Right kidney (tissue), 1 donor: Measurements from ENCODE around the gene MAP7.

Source experiments
- DNase-seq: peaks from one replicate; pipeline ENCODE4 v3.0.0-alpha.2; 2016

Gene MAP7

DNA sequence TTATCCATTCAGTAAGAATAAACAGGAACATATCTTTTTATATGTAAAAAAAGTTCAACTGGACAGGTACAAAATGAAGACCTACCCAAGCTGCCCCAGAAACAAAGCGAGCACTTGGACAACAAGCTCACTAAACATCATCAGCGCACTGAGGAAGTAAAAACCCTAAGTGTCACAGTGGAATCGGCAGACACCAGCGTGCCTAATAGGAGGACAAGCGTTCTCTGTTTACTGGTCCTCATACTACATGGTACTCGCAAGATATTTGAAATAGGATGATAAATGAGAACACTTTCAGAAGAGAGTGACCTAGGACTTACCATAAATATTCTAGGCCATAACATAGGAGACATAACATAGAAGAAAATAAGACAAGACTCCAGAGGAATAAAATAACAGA, 18.2 kb downstream of the MAP7 start:
- no peak for DNase-seq

DNA sequence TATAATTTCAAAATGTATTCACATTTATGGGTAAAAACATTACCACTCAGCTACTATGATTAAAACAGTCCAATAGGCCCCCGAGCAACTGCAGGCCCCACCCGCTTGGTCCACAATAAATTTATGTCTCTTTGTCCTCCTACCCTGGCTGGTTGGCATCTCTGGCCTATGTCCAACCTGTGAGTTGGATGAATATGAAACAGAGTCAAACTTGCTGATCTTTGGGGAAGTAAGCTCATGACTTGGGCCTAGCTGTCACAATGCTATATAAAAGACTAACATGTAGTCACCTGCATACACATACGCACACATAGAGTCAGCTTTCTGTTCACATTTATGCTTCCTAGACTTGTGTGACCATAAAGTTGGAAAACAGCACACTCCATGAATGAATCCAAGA, 20.5 kb downstream of the MAP7 start:
- no peak for DNase-seq

DNA sequence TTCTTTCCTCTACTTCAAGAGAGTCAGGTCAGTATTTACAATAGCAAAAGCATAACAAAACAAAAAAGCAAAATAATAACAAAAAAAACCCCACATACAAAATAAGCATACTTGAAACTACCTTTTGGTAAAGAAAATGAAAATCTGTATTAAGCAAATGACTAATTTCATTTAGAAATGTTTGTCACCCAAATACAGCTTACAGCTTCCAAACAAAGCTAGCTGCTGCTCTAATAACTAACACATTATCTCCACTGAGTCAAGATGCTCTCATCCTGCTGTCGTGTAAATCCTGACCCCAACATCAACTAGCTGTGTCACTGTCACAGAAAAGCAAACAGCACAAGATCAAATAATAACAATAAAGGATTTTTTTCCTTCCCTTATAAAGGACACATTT, 21.7 kb downstream of the MAP7 start:
- DNase-seq = no peak

DNA sequence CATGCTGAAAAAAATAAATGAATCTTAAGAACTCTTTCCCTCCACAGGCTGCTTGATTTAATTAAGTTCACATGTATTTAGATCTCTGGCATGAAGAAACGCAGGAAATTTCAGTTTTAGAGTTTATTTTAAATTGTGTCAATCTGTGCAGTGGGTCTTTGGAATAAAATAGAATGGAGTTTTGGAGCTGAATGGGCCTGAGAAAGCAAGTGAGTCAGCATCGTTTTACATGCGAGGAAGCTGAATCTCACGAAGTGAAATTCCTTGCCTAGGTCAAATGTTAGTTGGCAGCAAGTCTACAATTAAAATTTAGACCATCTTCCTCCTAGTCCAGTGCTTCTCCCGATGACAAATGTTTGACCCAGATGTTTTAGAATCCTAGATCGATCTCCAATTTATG, 22.4 kb downstream of the MAP7 start:
- DNase-seq = no peak

DNA sequence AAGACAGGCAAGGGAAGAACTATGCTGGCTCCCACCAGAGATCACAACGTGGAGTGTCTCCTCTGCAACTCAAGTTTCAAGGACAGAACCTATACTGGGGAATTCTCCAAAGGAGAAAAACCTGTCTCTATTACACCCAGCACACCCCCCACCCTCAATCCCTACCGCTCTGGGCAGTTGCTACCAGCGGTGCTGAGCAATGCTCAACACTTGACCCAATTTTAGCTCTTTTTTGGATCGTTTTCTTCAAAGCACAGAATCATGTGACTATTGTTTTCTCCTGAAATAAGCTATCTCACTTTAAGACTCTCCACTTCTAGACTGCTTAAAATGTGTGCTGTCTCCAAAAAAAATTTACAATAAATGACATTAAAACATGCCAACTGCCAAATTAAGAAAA, 23.3 kb downstream of the MAP7 start:
- no peak for DNase-seq

DNA sequence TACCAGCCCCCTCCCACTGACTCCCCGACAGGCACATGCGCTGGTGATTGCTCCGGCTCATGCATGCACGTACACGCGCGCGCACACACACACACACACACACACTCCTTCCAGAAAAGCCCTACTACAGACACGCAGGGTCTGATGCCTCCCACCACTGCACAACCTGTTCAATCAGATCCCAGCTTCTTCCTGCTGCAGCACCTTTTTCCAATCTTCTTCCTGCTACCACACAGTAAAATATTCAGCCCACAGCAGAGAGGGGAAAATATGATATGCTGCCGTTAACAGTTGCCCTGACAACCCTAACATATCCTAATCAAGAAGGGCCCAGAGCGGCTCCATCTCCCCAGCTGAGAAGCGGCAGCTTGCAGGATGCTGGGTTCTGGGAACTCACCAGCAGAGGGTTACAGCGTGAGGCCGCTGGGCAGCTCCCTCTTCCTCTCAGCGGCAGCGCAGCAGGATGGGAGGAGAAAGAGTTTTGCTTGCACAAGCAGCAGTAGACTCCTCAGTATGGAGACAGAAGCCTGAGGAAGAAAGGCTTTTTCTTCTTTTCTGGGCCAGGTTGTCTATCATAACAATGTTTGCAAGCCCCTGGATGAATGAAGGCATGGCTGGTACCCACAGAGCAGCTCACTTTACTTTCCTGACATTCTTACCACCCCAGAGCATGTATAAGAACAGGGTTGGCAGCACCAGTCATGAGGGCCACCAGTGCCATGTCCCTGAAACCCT, 23.9 kb downstream of the MAP7 start:
- DNase-seq = peak; percentile 39

DNA sequence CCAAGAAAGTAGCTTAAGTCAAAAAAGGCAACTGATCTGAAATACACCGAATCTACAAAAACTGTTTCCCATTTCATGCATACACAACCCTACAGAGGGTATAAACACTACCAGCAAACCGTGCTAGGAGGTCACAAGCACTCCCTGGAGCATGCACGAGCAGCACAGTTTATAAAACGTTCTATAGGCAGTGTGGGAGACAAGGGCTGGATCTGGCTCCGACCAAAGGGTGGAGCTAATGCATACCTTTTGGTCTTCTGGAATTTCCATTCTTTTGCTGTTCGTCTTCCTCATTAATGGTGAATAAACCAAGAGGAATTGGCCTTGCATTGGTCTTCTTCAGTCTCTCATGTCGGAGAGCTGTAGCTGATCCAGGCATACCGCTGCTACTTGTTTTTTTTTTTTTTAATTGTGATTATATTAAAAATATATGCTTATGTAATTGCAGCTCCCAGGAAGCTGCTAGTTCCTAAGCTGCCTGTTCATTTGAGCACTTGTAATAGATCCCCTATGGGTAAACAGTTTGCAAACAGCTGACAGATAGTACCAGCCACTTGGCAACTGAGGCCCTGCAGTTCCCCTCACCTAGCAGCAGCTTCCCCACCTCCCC, 24.5 kb downstream of the MAP7 start:
- DNase-seq = no peak

DNA sequence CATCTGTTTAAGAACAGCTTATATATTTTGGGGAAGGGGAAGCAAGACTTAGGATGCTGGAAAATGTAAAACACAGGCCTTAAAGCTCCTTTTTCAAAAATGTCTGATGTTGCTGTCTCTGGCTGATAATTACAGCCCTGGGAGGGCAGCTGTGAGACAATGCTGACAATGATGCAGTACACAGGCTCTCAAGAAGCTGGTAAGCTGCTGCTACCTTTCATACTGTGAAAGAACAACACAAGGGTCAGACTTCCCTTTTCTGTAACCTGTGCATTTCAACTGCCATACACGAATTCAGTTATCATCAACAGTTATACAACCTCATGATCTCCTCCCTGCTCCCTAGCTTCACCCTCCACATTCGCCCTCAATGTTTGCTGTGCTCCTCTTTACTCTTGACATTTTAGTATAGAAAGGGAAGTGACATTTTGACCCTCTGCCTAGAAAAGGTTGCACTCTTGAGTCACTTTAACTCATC, 25.2 kb downstream of the MAP7 start:
- DNase-seq = no peak

DNA sequence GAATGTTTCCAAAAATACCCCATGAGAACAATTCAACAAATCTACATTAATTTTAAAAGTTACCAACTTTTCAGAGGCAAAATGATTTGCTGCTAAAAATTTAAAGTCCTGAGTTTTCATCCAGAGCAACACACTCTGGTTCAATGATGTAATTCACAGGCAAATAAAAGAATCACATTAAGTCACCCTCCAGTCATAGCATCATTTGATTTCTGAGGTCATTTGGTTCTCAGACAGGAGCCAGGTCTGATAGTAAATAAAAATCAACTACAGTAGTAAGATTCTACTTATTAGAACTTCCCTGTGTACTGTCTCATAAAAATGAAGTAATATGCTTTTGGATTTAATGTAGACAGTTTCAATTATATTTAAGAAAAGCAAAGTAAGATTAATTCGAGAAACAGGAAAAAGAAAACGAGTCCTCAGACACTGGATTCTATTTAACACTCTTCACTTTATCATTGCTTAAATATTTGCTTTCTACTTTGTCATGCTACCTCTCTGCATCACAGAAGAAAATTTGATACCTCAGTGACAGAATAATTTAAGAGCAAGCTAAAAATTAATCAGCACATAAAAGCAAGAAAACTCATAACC, 25.8 kb downstream of the MAP7 start:
- no peak for DNase-seq

DNA sequence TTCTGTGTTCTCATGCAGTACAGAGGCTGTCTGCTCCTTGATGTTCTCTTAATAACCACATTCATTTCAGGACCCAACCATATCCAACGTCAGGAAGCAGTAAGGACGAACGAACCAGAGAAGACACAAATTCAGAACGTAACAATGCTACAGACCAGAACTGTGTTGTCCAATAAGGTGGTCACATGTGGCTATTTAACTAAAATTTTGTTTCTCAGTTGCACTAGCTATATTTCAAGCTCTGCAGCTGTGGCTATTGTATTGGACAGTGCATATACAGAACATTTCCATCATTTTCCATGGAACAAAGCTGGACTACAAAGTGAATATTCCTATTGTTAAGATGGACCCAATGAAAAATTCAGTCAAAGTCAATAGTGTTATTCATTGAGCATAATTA, 27.0 kb downstream of the MAP7 start:
- no peak for DNase-seq

DNA sequence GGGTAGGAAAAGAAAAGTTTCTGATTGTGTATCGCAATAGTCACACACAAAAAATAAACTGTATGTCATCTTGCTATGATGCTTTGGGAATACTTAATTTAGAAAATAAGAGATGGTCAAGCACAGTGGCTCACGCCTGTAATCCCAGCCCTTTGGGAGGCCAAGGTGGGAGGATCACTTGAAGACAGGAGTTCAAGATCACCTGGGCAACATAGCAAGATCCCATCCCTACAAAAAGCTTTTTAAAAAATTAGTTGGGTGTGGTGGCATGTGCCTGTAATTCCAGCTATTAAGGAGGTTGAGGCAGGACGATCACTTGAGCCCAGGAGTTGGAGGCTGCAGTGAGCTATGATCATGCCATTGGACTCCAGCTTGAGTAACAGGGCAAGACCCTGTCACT, 27.6 kb downstream of the MAP7 start:
- no peak for DNase-seq

DNA sequence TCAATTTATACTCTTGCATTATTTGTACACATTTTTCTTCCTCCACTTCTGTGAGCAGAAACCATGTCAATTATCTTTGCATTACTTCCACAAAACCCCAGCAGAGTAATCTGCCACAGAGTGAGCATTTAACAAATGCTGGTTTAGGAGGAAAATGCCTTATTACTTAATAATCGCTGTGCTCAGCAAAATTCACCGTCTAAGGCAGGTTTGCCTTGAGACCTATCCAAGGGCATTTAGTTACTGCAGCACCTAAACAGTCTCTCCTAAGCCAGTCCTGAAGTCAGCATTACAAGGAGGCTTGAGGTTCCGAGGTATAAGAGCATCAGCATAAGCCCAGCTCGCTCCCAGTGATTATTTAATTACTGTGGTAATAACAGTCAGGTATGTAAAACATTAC, 28.3 kb downstream of the MAP7 start:
- DNase-seq = no peak

DNA sequence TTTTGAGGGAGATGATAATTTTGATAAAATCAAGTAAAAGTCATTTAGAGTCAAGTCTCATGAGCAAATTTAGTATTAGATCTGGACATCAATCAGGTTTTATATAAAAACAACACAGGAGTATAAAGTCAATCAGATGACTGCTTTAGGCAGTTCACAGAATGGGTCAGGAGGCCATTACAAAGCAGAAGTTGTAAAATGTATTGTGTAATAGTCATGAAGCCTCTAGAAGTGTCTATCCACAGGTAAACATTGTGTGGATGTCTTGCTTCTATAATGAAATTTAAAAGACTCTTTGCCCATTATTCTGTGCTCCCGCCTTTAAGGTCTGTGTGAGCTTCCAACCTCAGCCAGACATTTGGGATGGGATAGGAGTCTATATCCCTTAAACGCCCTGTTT, 28.8 kb downstream of the MAP7 start:
- DNase-seq = no peak

DNA sequence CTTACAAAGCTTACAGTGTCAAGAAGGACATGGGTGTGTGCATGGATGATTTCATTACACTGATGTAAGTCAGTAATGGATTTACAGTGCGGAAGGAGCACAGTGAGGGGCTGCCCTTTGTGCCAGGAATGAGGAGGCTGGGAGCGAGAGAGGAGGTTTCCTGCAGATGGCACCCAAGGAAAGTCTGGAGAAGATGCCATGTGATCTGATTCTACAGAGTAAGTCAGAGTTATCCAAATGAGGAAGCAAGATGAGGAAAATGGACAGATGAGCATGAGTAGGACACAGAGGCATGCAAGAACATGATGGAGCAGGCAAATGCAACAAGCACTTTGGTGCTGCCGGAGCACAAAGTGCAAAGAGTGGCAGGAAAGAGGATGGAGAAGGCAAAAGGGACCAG, 29.7 kb downstream of the MAP7 start:
- no peak for DNase-seq

DNA sequence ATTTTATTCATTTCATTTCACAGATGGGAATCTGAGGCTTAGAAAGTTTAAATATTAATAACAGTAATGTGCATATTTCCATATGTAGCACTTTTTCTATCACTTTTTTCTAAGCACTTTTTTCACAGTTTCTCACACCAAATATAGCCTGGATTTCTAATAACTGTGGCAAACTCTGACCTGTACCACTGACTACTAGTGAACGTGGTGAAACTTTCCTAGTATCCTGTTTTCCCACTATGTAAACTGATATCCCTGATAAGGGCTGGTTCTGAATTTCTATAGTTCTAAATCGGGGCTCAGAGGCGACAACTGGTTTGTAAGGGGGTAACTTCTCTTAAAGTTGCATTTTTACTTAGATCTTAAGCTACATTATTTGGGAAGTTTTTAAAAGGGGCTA, 32.6 kb downstream of the MAP7 start:
- no peak for DNase-seq

DNA sequence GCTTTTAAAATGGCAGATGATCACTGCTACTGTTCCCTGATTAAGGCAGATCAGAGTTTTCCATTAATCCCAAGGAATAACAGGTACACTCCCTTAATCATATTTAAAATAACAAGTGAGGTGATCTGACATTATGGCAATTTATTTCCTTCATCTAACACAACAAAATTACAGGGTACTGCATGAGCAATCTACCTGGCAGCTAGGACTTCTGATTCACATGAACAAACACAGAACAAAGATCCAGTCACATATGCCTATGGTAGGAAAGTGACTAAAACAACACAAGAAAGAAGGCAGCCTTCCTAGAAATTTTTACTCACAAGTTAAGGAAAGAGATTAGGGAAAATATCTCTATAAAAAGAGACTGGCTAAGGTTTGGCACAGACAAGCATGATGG, 33.2 kb downstream of the MAP7 start:
- DNase-seq = no peak

DNA sequence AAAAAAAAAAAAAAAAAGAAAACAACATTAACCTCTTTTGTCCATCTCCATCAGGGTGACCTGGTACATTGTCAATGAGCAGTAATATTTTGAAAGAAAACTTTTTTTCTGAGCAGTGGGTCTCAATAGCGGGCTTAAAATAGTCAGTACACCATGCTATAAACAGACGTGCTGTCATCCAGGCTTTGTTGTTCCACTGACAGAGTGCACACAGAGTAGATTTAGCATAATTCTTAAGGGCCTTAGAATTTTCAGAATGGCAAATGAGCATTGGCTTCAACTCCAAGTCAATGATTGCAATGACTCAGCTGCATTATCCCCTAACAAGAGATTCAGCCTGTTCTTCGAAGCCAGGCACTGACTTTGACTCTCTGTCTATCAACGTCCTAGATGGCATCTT, 35.6 kb downstream of the MAP7 start:
- no peak for DNase-seq

DNA sequence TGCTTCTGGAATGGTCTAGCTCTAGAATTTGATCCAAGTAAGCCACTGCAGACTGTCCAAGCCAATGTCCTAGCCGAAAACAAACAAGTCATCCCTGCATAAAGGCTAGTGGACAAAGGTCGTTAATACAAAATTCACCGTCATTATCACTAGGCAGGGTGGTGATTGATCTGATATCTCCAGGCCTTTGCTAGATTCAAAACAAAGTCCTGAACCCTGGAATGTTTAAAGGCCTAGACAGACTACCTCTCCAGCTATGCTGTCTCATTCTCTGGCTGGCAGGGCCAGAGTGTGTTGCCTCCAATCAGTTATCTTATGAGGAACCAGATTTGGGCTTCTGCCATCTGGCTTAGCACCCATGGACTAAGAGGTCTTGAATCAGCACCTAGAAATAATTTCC, 38.3 kb downstream of the MAP7 start:
- DNase-seq = no peak

DNA sequence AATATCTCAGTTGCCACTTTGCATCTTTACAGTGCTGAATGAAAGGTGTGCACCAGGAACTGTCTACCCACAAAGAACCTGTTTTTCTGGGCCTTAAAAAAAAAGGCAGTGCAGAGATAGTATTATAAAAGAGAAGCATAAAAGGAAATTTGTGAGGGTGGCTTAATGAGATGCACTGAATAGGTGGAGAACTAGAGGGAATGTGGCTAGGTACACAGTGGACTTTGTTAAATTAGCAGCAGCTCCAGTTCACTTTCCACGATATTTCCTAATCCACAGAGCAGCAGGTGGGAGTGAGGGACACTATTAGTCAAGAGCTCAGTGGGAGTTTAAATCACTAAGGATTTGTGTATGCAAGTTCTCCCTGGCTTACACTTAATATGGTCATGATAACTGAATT, 38.8 kb downstream of the MAP7 start:
- DNase-seq = no peak

DNA sequence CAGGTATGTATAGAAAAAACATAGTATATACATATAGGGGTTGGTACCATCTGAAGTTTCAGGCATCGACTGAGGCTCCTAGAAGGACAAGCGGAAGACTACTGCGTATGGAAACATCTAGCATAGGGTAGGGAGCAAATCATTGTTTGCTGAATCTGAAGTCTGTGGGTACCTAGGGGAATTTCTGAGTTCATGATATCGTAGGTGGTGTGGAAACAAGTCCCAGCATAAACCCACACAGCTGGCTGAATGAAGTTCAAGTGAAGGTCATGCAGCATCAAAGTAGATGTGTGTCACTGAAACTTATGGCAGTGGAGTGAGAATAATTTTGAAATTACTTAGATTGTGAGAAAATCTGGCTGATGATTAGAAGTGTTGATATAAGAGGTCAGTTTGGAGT, 39.4 kb downstream of the MAP7 start:
- no peak for DNase-seq

DNA sequence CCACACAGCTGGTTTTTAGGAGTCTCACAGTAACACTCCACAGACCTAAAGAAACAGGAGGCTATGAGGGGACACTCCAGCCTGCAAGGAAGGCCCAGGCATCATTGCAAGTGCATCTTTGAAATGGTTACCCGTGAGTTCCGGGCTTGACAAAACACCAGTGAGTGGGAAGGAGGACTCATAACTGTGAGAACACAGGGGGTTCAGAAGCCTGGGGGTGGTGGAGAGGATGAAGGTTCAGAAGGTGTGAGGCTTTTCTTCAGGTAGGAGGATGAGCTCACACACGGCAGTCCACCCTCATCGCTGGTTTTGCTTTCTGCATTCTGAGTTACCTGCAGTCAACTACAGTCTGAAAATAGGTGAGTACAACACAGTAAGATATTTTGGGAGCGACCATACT, 39.9 kb downstream of the MAP7 start:
- DNase-seq = no peak

DNA sequence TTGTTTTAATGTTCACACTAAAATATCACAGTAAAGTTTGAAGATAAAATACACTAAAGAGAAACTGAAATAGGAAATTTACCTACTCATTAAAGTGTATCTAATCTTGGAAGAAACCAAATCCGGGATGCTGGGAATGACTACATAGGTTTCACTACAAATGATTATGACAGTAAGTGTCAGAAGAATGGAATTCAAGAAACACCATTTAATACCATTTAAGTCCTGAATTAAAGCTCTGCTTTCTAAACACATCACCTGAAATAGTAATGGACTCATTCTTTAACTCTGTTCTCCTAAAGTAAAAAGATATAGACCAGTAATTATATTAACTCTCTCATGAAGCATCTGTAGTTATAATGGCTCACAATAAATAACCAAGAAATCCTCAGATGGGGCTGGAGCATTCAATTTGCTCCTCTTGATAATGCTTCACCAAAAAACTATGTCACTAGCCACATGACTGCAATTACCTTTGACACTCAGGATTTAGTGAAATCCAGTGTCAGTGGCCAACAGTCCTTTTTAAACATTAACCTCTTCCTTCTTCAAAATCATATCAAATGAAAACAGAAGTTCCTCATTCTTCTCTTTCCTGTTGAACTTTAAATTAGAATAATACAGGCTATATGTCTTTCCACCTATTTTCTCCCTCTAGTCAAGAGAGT, 41.4 kb downstream of the MAP7 start:
- DNase-seq = no peak

DNA sequence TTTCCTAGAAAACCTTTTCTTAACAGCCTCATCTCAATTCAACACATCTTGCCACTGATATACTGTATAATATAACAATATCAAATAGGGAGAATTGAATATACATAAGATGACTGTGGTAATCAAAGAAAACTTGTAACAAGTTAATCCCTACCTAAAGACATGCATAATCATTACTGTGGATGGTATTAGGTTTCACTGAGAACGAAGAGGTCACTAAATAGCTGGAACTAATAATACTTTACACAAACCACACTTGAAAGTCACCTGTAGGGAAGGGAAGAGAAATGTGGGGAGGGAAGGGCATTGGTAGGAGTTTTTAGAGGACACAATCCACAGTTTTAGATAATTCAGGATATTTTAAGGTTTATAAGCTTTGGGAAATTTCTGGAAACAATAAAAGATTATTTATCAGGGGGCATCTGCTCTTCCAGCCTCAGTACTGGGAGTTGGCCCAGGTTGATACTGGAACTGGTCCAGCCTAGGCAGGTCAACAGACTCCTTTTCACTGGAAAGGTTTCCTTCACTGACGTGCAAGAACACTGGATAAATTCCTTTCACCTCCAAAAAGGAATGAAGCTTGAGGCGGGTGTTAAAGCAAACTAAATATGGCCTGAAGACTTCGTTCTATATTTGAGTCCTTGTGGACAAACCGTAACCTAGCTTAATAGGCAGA, 44.0 kb downstream of the MAP7 start:
- DNase-seq = no peak
